ENCODE results near the gene GRID1.

DNA sequence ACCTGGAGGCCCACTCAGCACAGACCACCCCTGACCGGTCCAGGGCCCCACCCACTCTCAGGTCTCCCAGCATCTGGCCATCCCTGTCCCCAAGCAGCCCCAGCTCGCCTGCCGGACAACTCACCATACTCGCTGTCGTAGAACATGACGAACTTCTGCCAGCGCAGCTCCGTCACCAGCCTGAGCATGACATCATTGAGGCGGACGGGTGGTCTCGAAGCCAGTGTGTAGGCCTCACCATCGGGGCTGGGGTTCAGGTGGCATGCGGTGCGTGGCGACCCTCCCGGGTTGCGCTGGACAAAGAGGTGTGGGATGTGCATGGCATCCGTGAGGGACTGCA, 160.4 kb downstream of the GRID1 start:
- TF ChIP-seq POLR2A (IDR thresholded peaks at IDR 0.05; ENCODE audit: low read depth, low read length): no peak
- TF ChIP-seq, protein P1, sequence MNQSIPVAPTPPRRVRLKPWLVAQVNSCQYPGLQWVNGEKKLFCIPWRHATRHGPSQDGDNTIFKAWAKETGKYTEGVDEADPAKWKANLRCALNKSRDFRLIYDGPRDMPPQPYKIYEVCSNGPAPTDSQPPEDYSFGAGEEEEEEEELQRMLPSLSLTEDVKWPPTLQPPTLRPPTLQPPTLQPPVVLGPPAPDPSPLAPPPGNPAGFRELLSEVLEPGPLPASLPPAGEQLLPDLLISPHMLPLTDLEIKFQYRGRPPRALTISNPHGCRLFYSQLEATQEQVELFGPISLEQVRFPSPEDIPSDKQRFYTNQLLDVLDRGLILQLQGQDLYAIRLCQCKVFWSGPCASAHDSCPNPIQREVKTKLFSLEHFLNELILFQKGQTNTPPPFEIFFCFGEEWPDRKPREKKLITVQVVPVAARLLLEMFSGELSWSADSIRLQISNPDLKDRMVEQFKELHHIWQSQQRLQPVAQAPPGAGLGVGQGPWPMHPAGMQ (IDR thresholded peaks at IDR 0.05; ENCODE audit: borderline replicate concordance): no peak
- TF ChIP-seq, protein P2, sequence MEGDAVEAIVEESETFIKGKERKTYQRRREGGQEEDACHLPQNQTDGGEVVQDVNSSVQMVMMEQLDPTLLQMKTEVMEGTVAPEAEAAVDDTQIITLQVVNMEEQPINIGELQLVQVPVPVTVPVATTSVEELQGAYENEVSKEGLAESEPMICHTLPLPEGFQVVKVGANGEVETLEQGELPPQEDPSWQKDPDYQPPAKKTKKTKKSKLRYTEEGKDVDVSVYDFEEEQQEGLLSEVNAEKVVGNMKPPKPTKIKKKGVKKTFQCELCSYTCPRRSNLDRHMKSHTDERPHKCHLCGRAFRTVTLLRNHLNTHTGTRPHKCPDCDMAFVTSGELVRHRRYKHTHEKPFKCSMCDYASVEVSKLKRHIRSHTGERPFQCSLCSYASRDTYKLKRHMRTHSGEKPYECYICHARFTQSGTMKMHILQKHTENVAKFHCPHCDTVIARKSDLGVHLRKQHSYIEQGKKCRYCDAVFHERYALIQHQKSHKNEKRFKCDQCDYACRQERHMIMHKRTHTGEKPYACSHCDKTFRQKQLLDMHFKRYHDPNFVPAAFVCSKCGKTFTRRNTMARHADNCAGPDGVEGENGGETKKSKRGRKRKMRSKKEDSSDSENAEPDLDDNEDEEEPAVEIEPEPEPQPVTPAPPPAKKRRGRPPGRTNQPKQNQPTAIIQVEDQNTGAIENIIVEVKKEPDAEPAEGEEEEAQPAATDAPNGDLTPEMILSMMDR (IDR thresholded peaks at IDR 0.05 in 2 of 3, conservative IDR thresholded peaks at IDR 0.05 in 1 of 3; ENCODE audit: control insufficient read depth in 2 of 3, extremely low read depth in 1 of 3, insufficient read depth in 1 of 3, low read depth in 3 of 3, low read length in 3 of 3): no peak
- TF ChIP-seq YBX1 (IDR thresholded peaks at IDR 0.05): no peak
- no peak for TF ChIP-seq ZNF217 (IDR thresholded peaks at IDR 0.05)
- TF ChIP-seq, protein P3, sequence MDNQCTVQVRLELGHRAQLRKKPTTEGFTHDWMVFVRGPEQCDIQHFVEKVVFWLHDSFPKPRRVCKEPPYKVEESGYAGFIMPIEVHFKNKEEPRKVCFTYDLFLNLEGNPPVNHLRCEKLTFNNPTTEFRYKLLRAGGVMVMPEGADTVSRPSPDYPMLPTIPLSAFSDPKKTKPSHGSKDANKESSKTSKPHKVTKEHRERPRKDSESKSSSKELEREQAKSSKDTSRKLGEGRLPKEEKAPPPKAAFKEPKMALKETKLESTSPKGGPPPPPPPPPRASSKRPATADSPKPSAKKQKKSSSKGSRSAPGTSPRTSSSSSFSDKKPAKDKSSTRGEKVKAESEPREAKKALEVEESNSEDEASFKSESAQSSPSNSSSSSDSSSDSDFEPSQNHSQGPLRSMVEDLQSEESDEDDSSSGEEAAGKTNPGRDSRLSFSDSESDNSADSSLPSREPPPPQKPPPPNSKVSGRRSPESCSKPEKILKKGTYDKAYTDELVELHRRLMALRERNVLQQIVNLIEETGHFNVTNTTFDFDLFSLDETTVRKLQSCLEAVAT (IDR thresholded peaks at IDR 0.05): no peak
